ENCODE results near the gene HBD.

GRCh38 chr11:5245155-5245554, 10.9 kb upstream of the HBD start:
- TF ChIP-seq POLR2AphosphoS5 (IDR thresholded peaks at IDR 0.05; ENCODE audit: low read depth, low read length) (no peak), POLR2A (IDR thresholded peaks at IDR 0.05; ENCODE audit: low read depth, low read length) (no peak)

All from GM12891 (cell line).